GM23338 (cell line): ENCODE measurements around the gene STRN4. TPM values are rescaled to one million over a fixed set of nuclear protein-coding genes. Genes with fewer than 3 reads are reported as not detected.

ENCODE experiments used
- ATAC-seq: fragments of 200-7000 bp; cut with Tn5 transposase; 3 replicates; pipeline ENCODE4 v1.9.1; 2020
- DNase-seq: peaks from one replicate; pipeline ENCODE4 v3.0.0-alpha.2; 2015; ENCODE audit warnings: low spot score
- H2AFZ ChIP-seq: fragments of 200-600 bp; sonication (generic); 2 replicates; pipeline ENCODE4 v1.8.0; 2016; ENCODE audit warnings: antibody characterized with exemption, mild to moderate bottlenecking, moderate library complexity
- H3F3A ChIP-seq: fragments of 200-600 bp; sonication (generic); replicated peaks from 2 replicates; pipeline ENCODE4 v1.8.0; 2017; ENCODE audit warnings: antibody characterized with exemption, mixed run types, low read depth
- H3K27ac ChIP-seq: fragments of 200-600 bp; sonication (generic); 2 replicates; pipeline ENCODE4 v1.6.1; 2016; ENCODE audit warnings: low read depth
- H3K27me3 ChIP-seq: fragments of 200-600 bp; sonication (generic); 2 replicates; pipeline ENCODE4 v1.8.0; 2016; ENCODE audit warnings: mild to moderate bottlenecking, mixed run types, moderate library complexity; ENCODE audit not compliant: insufficient read depth
- H3K36me3 ChIP-seq: fragments of 200-600 bp; sonication (generic); 2 replicates; pipeline ENCODE4 v1.8.0; 2016; ENCODE audit warnings: mild to moderate bottlenecking; ENCODE audit not compliant: insufficient read depth
- H3K4me1 ChIP-seq: fragments of 200-600 bp; sonication (generic); 2 replicates; pipeline ENCODE4 v1.8.0; 2016; ENCODE audit warnings: mild to moderate bottlenecking, moderate library complexity; ENCODE audit not compliant: insufficient read depth
- H3K4me2 ChIP-seq: fragments of 200-600 bp; sonication (generic); 2 replicates; pipeline ENCODE4 v1.7.1; 2017; ENCODE audit warnings: mixed run types
- H3K4me3 ChIP-seq: fragments of 200-600 bp; sonication (generic); 2 replicates; pipeline ENCODE4 v1.6.1; 2016; ENCODE audit warnings: mixed run types
- H3K79me2 ChIP-seq: fragments of 200-600 bp; sonication (generic); replicated peaks from 2 replicates; pipeline ENCODE4 v1.8.0; 2017; ENCODE audit warnings: mild to moderate bottlenecking; ENCODE audit not compliant: insufficient read depth
- H3K9me2 ChIP-seq: fragments of 200-600 bp; sonication (generic); 2 replicates; pipeline ENCODE4 v1.8.0; 2017; ENCODE audit not compliant: insufficient read depth
- H4K20me1 ChIP-seq: fragments of 200-600 bp; sonication (generic); replicated peaks from 2 replicates; pipeline ENCODE4 v1.8.0; 2017; ENCODE audit warnings: mild to moderate bottlenecking; ENCODE audit not compliant: insufficient read depth
- H3K27ac Mint-ChIP-seq: 2 replicates; pipeline ENCODE4 v1.8.0; 2020; ENCODE audit warnings: inconsistent platforms, mild to moderate bottlenecking, moderate library complexity, mixed read lengths
- H3K27me3 Mint-ChIP-seq: 3 replicates; pipeline ENCODE4 v1.8.0; 2022; ENCODE audit warnings: low read depth, mild to moderate bottlenecking, moderate library complexity, mixed read lengths, inconsistent platforms; ENCODE audit not compliant: insufficient read depth, poor library complexity
- H3K36me3 Mint-ChIP-seq: 3 replicates; pipeline ENCODE4 v1.8.0; 2021; ENCODE audit warnings: low read depth, mild to moderate bottlenecking, inconsistent platforms, moderate library complexity, mixed read lengths
- H3K4me1 Mint-ChIP-seq: 3 replicates; pipeline ENCODE4 v1.8.0; 2020; ENCODE audit warnings: mild to moderate bottlenecking, inconsistent platforms, mixed read lengths
- H3K4me3 Mint-ChIP-seq: 3 replicates; pipeline ENCODE4 v1.8.0; 2021; ENCODE audit warnings: moderate library complexity, mild to moderate bottlenecking, inconsistent platforms, mixed read lengths
- H3K9me3 Mint-ChIP-seq: 3 replicates; pipeline ENCODE4 v1.8.0; 2020; ENCODE audit warnings: moderate library complexity, mild to moderate bottlenecking, inconsistent platforms, mixed read lengths
- ETS1 ChIP-seq: IDR thresholded peaks from 2 replicates; pipeline ENCODE4 v1.6.1; 2016; ENCODE audit warnings: antibody characterized with exemption
- EZH2 ChIP-seq: fragments of 200-600 bp; sonication (generic); IDR thresholded peaks from one replicate; pipeline ENCODE4 v1.8.0; 2017; ENCODE audit warnings: antibody characterized with exemption, mild to moderate bottlenecking, low read depth; ENCODE audit not compliant: unreplicated experiment
- EZH2phosphoT487 ChIP-seq: fragments of 200-600 bp; sonication (generic); IDR thresholded peaks from one replicate; pipeline ENCODE4 v1.8.1; 2018; ENCODE audit warnings: antibody characterized with exemption; ENCODE audit not compliant: unreplicated experiment
- JUNB ChIP-seq: IDR thresholded peaks from one replicate; pipeline ENCODE4 v1.6.1; 2016; ENCODE audit warnings: antibody characterized with exemption; ENCODE audit not compliant: unreplicated experiment
- NANOG ChIP-seq: IDR thresholded peaks from 2 replicates; pipeline ENCODE4 v1.6.1; 2016; ENCODE audit warnings: antibody characterized with exemption, borderline replicate concordance
- POLR2AphosphoS5 ChIP-seq: IDR thresholded peaks from 2 replicates; pipeline ENCODE4 v1.6.1; 2016; ENCODE audit warnings: antibody characterized with exemption, low read depth
- STAT1 ChIP-seq: IDR thresholded peaks from one replicate; pipeline ENCODE4 v1.6.1; 2016; ENCODE audit warnings: antibody characterized with exemption; ENCODE audit not compliant: unreplicated experiment
- ZNF114 ChIP-seq: fragments of 250-450 bp; sonication (Bioruptor Pico); IDR thresholded peaks from 2 replicates; pipeline ENCODE4 v1.5.0; 2020; ENCODE audit warnings: mild to moderate bottlenecking, moderate library complexity
- ZNF331 ChIP-seq: fragments of 250-450 bp; sonication (Bioruptor Pico); IDR thresholded peaks from 2 replicates; pipeline ENCODE4 v1.5.0; 2020; ENCODE audit warnings: low read depth, mild to moderate bottlenecking, moderate library complexity
- polyA plus RNA-seq: library from polyadenylated mRNA; unstranded; fragments of >200 nt; fragmentation: Nextera tagmentation; extraction: Ambion mirVana; gene quantifications from 2 replicates; pipeline ENCODE4 v1.2.1, GENCODE V29; 2016
- total RNA-seq: library from RNA; depleted of rRNA; stranded (reverse); fragments of >200 nt; shearing (Covaris generic); gene quantifications from 2 replicates; pipeline ENCODE4 v1.2.3, GENCODE V29; 2014
- TF ChIP-seq, protein P1 (sequence below), 2 experiments: fragments of 200-600 bp in 1 of 2; sonication (generic) in 1 of 2; conservative IDR thresholded peaks; 2 replicates each; pipeline versions ENCODE4 v1.5.1 to v1.6.1; 2016 to 2017; ENCODE audit warnings: antibody characterized with exemption in 2 of 2, low read depth in 2 of 2, mild to moderate bottlenecking in 2 of 2, moderate library complexity in 1 of 2
- TF ChIP-seq, protein P2 (sequence below): fragments of 250-450 bp; sonication (Bioruptor Pico); IDR thresholded peaks from 2 replicates; pipeline ENCODE4 v1.5.0; 2020; ENCODE audit warnings: mild to moderate bottlenecking, moderate library complexity
- TF ChIP-seq, protein P3 (sequence below): IDR thresholded peaks from one replicate; pipeline ENCODE4 v1.6.1; 2018; ENCODE audit warnings: antibody characterized with exemption; ENCODE audit not compliant: unreplicated experiment

STRN4 gene
- total and polyA plus RNA-seq, 2 experiments from 2014 or later, result 62.1 to 140 TPM

- TF ChIP-seq ZNF331 (CRISPR knock-in tag) (no peak), NANOG (no peak), STAT1 (no peak), JUNB (no peak), EZH2phosphoT487 (no peak)
Observed at GRCh38 chr19:46762245-46762890, 16.1 kb upstream of the STRN4 start (continued).

GRCh38 chr19:46761418-46761831 lies 15.2 kb upstream of the STRN4 start:
- H3K4me2 ChIP-seq, result no peak overlapping the region
- no peak for ATAC-seq
- TF ChIP-seq, protein P1, sequence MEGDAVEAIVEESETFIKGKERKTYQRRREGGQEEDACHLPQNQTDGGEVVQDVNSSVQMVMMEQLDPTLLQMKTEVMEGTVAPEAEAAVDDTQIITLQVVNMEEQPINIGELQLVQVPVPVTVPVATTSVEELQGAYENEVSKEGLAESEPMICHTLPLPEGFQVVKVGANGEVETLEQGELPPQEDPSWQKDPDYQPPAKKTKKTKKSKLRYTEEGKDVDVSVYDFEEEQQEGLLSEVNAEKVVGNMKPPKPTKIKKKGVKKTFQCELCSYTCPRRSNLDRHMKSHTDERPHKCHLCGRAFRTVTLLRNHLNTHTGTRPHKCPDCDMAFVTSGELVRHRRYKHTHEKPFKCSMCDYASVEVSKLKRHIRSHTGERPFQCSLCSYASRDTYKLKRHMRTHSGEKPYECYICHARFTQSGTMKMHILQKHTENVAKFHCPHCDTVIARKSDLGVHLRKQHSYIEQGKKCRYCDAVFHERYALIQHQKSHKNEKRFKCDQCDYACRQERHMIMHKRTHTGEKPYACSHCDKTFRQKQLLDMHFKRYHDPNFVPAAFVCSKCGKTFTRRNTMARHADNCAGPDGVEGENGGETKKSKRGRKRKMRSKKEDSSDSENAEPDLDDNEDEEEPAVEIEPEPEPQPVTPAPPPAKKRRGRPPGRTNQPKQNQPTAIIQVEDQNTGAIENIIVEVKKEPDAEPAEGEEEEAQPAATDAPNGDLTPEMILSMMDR (conservative IDR thresholded peaks at IDR 0.05; ENCODE audit: low read depth in 2 of 2), result no peak
- TF ChIP-seq, protein P2, sequence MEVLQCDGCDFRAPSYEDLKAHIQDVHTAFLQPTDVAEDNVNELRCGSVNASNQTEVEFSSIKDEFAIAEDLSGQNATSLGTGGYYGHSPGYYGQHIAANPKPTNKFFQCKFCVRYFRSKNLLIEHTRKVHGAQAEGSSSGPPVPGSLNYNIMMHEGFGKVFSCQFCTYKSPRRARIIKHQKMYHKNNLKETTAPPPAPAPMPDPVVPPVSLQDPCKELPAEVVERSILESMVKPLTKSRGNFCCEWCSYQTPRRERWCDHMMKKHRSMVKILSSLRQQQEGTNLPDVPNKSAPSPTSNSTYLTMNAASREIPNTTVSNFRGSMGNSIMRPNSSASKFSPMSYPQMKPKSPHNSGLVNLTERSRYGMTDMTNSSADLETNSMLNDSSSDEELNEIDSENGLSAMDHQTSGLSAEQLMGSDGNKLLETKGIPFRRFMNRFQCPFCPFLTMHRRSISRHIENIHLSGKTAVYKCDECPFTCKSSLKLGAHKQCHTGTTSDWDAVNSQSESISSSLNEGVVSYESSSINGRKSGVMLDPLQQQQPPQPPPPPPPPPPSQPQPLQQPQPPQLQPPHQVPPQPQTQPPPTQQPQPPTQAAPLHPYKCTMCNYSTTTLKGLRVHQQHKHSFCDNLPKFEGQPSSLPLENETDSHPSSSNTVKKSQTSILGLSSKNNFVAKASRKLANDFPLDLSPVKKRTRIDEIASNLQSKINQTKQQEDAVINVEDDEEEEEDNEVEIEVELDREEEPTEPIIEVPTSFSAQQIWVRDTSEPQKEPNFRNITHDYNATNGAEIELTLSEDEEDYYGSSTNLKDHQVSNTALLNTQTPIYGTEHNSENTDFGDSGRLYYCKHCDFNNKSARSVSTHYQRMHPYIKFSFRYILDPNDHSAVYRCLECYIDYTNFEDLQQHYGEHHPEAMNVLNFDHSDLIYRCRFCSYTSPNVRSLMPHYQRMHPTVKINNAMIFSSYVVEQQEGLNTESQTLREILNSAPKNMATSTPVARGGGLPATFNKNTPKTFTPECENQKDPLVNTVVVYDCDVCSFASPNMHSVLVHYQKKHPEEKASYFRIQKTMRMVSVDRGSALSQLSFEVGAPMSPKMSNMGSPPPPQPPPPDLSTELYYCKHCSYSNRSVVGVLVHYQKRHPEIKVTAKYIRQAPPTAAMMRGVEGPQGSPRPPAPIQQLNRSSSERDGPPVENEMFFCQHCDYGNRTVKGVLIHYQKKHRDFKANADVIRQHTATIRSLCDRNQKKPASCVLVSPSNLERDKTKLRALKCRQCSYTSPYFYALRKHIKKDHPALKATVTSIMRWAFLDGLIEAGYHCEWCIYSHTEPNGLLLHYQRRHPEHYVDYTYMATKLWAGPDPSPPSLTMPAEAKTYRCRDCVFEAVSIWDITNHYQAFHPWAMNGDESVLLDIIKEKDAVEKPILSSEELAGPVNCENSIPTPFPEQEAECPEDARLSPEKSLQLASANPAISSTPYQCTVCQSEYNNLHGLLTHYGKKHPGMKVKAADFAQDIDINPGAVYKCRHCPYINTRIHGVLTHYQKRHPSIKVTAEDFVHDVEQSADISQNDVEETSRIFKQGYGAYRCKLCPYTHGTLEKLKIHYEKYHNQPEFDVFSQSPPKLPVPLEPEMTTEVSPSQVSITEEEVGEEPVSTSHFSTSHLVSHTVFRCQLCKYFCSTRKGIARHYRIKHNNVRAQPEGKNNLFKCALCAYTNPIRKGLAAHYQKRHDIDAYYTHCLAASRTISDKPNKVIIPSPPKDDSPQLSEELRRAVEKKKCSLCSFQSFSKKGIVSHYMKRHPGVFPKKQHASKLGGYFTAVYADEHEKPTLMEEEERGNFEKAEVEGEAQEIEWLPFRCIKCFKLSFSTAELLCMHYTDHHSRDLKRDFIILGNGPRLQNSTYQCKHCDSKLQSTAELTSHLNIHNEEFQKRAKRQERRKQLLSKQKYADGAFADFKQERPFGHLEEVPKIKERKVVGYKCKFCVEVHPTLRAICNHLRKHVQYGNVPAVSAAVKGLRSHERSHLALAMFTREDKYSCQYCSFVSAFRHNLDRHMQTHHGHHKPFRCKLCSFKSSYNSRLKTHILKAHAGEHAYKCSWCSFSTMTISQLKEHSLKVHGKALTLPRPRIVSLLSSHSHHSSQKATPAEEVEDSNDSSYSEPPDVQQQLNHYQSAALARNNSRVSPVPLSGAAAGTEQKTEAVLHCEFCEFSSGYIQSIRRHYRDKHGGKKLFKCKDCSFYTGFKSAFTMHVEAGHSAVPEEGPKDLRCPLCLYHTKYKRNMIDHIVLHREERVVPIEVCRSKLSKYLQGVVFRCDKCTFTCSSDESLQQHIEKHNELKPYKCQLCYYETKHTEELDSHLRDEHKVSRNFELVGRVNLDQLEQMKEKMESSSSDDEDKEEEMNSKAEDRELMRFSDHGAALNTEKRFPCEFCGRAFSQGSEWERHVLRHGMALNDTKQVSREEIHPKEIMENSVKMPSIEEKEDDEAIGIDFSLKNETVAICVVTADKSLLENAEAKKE, result no peak
- TF ChIP-seq, protein P3, sequence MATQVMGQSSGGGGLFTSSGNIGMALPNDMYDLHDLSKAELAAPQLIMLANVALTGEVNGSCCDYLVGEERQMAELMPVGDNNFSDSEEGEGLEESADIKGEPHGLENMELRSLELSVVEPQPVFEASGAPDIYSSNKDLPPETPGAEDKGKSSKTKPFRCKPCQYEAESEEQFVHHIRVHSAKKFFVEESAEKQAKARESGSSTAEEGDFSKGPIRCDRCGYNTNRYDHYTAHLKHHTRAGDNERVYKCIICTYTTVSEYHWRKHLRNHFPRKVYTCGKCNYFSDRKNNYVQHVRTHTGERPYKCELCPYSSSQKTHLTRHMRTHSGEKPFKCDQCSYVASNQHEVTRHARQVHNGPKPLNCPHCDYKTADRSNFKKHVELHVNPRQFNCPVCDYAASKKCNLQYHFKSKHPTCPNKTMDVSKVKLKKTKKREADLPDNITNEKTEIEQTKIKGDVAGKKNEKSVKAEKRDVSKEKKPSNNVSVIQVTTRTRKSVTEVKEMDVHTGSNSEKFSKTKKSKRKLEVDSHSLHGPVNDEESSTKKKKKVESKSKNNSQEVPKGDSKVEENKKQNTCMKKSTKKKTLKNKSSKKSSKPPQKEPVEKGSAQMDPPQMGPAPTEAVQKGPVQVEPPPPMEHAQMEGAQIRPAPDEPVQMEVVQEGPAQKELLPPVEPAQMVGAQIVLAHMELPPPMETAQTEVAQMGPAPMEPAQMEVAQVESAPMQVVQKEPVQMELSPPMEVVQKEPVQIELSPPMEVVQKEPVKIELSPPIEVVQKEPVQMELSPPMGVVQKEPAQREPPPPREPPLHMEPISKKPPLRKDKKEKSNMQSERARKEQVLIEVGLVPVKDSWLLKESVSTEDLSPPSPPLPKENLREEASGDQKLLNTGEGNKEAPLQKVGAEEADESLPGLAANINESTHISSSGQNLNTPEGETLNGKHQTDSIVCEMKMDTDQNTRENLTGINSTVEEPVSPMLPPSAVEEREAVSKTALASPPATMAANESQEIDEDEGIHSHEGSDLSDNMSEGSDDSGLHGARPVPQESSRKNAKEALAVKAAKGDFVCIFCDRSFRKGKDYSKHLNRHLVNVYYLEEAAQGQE, result no peak
- TF ChIP-seq STAT1, result no peak
- no peak for TF ChIP-seq EZH2phosphoT487
- no peak for TF ChIP-seq EZH2
- no peak for TF ChIP-seq NANOG
- no peak for TF ChIP-seq ZNF114 (CRISPR knock-in tag)
- TF ChIP-seq POLR2AphosphoS5, result no peak
- TF ChIP-seq ZNF331 (CRISPR knock-in tag), result no peak
- no peak for TF ChIP-seq ETS1

More at GRCh38 chr19:46761418-46761831, 15.2 kb upstream of the STRN4 start:
- H3K27ac Mint-ChIP-seq, result no peak overlapping the region
- H3F3A ChIP-seq, result peaks cover 6% of the 10 kb centered on the region; the same call in 1 of the 2 replicates
- H3K4me3 ChIP-seq, result no peak overlapping the region
- no peaks in the 10 kb centered on the region; the same call in 2 of the 3 replicates for H3K9me3 Mint-ChIP-seq
- peaks cover 5% of the 10 kb centered on the region; the same call in 1 of the 2 replicates for H3K4me1 ChIP-seq
- H3K27me3 Mint-ChIP-seq, result peaks cover 12% of the 10 kb centered on the region
- no peaks in the 10 kb centered on the region; the same call in 1 of the 2 replicates for H3K36me3 ChIP-seq
- no peaks in the 10 kb centered on the region for H3K9me2 ChIP-seq
- no peak for DNase-seq
- no peaks in the 10 kb centered on the region for H3K27me3 ChIP-seq
- H2AFZ ChIP-seq, result no peak overlapping the region
- H3K36me3 Mint-ChIP-seq, result peaks cover 21% of the 10 kb centered on the region
- no peaks in the 10 kb centered on the region; the same call in none of the 2 replicates for H4K20me1 ChIP-seq
- no peak overlapping the region for H3K4me3 Mint-ChIP-seq
- no peaks in the 10 kb centered on the region for H3K79me2 ChIP-seq
- H3K4me1 Mint-ChIP-seq, result peaks cover 11% of the 10 kb centered on the region
- no peak overlapping the region for H3K27ac ChIP-seq
